ENCODE results near the gene PRKAG2. TPM values are rescaled to one million over a fixed set of nuclear protein-coding genes. Genes with fewer than 3 reads are reported as not detected.
A peak's percentile ranks its signal among the peaks of the same experiment; 100 is the strongest.
"Not testable (repeated sequence)": the region's sequence is repeated elsewhere in the genome, so short reads cannot be mapped to it uniquely, and the experiment has no call there.

PRKAG2 gene
- total and polyA plus RNA-seq, 5 donors = 162 to 298 (median 181) TPM

GRCh38 chr7:151882734-151883133, 5.8 kb upstream of the PRKAG2 start:
- H3K27me3 ChIP-seq (ENCODE audit: control insufficient read depth, insufficient read depth) = no peaks in the 10 kb centered on the region
- DNase-seq = no peak
- no peak overlapping the region for H3K4me3 ChIP-seq (ENCODE audit: low read length)
- H3K27ac ChIP-seq (ENCODE audit: low read length) = no peak overlapping the region
- no peaks in the 10 kb centered on the region for H3K9me3 ChIP-seq (ENCODE audit: control insufficient read depth, low read length)
- no peaks in the 10 kb centered on the region for H3K4me1 ChIP-seq (ENCODE audit: control insufficient read depth, insufficient read depth, low read length)
- WGBS = 93% methylated on average over 2 of the region's 2 CpGs
- intact Hi-C loops (cut with DNase I) = no loop called here
- no peak for ATAC-seq

GRCh38 chr7:151880688-151881087, 3.8 kb upstream of the PRKAG2 start:
- Histone ChIP-seq H3K27me3 (ENCODE audit: control insufficient read depth, insufficient read depth) (no peaks in the 10 kb centered on the region), H3K9me3 (ENCODE audit: control insufficient read depth, low read length) (no peaks in the 10 kb centered on the region), H3K4me1 (ENCODE audit: control insufficient read depth, insufficient read depth, low read length) (no peaks in the 10 kb centered on the region), H3K27ac (ENCODE audit: low read length) (no peak overlapping the region), H3K4me3 (ENCODE audit: low read length) (no peak overlapping the region)
- intact Hi-C loops (cut with DNase I) = no loop called here
- no peak for DNase-seq
- ATAC-seq = no peak
- 90% methylated on average over 3 of the region's 3 CpGs for WGBS

DNA sequence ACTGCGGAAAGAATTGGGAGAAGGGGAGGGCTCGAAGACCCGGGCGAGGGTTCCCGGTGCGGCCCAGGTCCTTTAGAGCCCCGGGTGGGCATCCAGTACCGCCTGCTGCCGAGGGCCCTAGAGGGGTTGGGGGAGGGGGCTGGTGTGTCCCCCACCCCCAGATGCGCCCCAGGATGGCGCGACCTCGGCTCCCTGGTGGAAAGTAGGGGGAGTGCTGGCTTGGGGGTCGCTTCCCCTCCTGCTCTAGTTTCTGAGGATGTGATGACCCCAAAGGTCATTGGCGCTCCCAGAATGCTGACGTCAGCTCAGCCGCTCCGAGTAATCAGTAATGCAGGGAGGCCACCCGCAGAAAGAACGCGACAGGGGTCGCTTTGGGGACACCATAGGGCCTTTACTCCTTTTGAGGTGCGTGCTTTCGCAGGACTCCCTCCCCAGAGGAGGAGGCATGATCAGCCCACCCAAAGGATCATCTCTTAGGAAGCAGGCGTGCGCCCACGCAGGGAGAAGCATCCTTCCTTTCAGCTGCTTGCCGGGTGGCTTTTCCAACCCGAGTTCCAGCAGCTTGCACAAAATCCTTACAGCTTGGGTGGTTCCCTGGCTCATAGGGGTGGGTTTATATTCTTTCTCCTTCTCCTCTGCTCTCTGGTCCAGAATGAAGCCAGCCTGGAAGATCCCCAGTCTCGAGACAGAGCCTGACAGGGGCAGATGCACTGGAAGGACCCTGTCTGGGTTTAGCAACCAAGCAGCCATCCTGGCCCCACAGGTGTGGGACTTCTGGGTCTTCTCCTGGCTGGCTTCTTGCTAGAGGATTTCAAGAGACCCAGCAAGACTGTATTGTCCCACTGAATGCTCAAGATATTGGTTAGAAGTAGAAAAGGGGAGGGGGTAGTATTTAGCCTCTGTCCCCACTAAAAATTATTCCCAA, 1.3 kb upstream of the PRKAG2 start:
- DNase-seq (no peak), ATAC-seq (no peak)
- H3K27me3 ChIP-seq (ENCODE audit: control insufficient read depth, insufficient read depth) = no peaks in the 10 kb centered on the region
- peaks cover 2% of the 10 kb centered on the region for H3K4me1 ChIP-seq (ENCODE audit: control insufficient read depth, insufficient read depth, low read length)
- H3K27ac ChIP-seq (ENCODE audit: low read length) = no peak overlapping the region
- H3K9me3 ChIP-seq (ENCODE audit: control insufficient read depth, low read length) = no peaks in the 10 kb centered on the region
- WGBS = 13% methylated on average over 30 of the region's 30 CpGs
- H3K4me3 ChIP-seq (ENCODE audit: low read length) = peak overlapping the region; percentile 84
- intact Hi-C loops (cut with DNase I) = loop anchor here in 2 of 4 donors (10.0 kb wide), 2 partner anchors 83 to 93 kb away; no protein-coding TSS in a partner anchor

DNA sequence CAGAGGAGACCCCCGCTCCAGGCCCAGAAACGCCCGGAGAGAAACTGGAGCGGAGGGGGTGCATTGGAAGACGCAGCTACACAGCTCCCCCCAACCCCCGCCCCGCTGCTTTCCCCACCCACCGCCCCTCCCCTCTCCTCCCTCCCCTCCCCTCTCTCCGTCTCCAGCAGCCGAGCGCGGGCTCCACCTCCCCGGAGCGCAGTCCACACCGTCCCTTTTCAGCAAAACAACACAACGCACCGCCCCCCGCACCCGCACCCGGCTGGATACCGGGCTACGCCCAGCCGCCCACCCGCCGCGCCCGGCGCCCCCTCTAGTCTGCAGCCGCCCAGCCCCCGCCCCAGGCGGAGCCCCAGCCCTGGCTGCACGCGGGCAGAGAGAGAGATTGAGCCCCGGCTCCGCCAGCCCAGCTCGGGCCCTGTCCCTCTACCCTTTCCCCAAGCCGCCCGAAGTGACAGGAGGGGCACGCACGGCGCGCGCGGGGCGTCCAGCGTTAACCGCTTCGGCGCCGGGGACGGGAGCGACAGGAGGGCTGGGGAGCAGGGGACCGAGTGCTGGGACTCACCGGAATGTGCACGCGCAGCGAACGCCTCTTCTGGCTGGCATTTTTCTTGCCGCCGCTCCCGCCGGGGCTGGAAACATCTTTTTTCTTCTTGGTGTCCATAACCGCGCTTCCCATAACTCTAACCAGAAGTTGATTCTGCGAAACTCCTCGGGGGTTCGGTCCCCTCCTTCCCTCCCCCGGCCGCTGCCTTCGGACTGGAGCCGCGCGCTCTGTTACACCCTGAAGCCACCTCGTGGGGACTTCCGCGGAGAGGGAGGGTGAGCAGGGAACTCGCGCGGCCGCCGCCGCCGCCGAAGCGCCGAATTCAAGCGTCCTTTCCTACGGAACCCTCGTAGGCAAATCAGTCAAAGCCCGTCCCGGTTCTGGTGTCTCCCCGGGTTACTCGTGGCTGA, 695 bp downstream of the PRKAG2 start:
- Histone ChIP-seq H3K9me3 (ENCODE audit: control insufficient read depth, low read length) (no peaks in the 10 kb centered on the region), H3K27ac (ENCODE audit: low read length) (peak overlapping the region; percentile 90), H3K4me3 (ENCODE audit: low read length) (peak overlapping the region; percentile 84), H3K4me1 (ENCODE audit: control insufficient read depth, insufficient read depth, low read length) (peaks cover 3% of the 10 kb centered on the region), H3K27me3 (ENCODE audit: control insufficient read depth, insufficient read depth) (no peaks in the 10 kb centered on the region)
- DNase-seq (peak; percentile 81 to 95 (median 94)), ATAC-seq (peak; percentile 84 to 87)
- under 1% methylated on average over 93 of the region's 93 CpGs for WGBS
- intact Hi-C loops (cut with DNase I) = loop anchor here in 2 of 4 donors (10.0 kb wide), 2 partner anchors 81 to 91 kb away; no protein-coding TSS in a partner anchor

- intact Hi-C loops (cut with DNase I) = loop anchor here in 2 of 4 donors (10.0 kb wide), 2 partner anchors 80 to 90 kb away; no protein-coding TSS in a partner anchor
- H3K4me1 ChIP-seq (ENCODE audit: control insufficient read depth, insufficient read depth, low read length); ATAC-seq; DNase-seq; H3K27me3 ChIP-seq (ENCODE audit: control insufficient read depth, insufficient read depth); H3K9me3 ChIP-seq (ENCODE audit: control insufficient read depth, low read length); H3K27ac ChIP-seq (ENCODE audit: low read length): not testable (repeated sequence)
- WGBS = 71% methylated on average over 4 of the region's 4 CpGs
- peak overlapping the region; percentile 84 for H3K4me3 ChIP-seq (ENCODE audit: low read length)
These were observed 2.4 kb downstream of the PRKAG2 start for GRCh38 chr7:151874479-151874878.

DNA sequence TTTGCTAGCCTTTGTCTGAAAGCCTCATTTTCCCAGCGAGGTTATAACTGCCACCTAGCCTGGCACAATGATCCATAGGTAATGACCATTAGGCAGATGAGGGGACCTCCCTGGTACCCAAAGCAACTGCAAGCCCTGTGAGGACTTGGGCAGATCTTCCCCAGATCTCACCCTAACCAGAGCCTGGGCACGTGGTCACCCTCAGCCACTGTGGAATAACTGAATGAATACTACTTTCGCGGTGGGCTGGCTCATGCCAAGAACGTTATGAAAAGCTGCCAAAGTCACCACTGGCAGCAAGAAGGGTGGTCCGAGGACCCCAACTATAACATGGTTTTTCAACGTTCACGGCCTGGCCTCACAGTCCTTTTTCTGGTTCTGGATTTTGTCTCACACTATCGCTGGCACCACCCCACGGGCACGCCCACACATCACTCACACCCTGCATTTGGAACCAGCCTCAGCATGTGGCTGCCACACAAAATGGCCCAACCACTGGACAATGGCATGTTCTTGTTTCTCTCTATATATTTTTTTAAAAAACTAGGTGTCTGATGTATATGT, 3.4 kb downstream of the PRKAG2 start:
- Histone ChIP-seq H3K4me1 (ENCODE audit: control insufficient read depth, insufficient read depth, low read length) (peaks cover 5% of the 10 kb centered on the region), H3K27me3 (ENCODE audit: control insufficient read depth, insufficient read depth) (no peaks in the 10 kb centered on the region), H3K27ac (ENCODE audit: low read length) (no peak overlapping the region), H3K4me3 (ENCODE audit: low read length) (no peak overlapping the region), H3K9me3 (ENCODE audit: control insufficient read depth, low read length) (no peaks in the 10 kb centered on the region)
- WGBS = 52% methylated on average over 11 of the region's 11 CpGs
- ATAC-seq = no peak
- intact Hi-C loops (cut with DNase I) = loop anchor here in 2 of 4 donors (10.0 kb wide), 2 partner anchors 79 to 89 kb away; no protein-coding TSS in a partner anchor
- DNase-seq = peak in 2 of 3 donors; percentile 81

DNA sequence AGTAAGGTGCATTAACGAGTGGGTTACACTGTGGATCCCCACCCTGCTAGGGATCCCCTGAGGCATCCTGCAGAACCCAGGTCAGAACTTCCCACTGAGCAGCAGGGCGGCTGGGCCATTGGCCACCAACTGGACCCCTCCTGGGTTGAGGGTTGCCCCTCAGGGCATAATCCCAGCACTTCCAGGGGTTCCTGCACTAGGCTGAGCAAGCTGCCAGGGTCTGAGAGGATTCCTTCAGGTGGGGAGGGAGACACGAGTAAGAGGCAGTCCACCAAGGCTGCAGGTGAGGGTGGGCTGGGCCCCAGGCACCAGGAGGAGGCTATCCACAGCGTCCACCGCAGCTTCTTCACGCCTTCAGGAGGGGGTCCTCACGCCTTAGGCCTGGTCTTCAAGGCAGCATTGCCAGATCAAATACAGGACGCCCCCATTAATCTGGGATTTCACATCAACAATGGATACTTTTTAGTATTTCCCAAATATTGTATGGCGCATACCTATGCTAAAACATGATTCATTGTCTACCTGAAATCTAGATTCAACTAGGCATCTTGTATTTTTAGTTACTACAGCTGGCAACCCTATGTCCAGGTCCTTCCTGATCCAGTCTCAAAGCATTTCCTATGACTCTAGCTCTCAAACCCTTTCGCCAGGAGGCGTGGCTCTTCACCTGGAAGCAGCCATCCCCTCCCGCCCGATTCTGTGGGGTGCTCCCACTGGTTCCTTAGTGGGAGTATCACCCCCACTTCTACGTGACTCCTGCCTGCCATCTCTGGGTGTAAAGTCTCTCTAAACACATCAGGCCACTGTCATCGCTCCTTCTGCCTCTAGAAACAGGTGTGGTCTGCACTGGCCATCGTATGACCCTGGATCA, 4.1 kb downstream of the PRKAG2 start:
- intact Hi-C loops (cut with DNase I) = loop anchor here in 2 of 4 donors (10.0 kb wide), 2 partner anchors 78 to 88 kb away; no protein-coding TSS in a partner anchor
- WGBS = 91% methylated on average over 16 of the region's 16 CpGs
- no peaks in the 10 kb centered on the region for H3K27me3 ChIP-seq (ENCODE audit: control insufficient read depth, insufficient read depth)
- H3K27ac ChIP-seq (ENCODE audit: low read length) = no peak overlapping the region
- no peak for ATAC-seq
- H3K4me1 ChIP-seq (ENCODE audit: control insufficient read depth, insufficient read depth, low read length) = peaks cover 8% of the 10 kb centered on the region
- peak in 1 of 3 donors; percentile 20 for DNase-seq
- H3K4me3 ChIP-seq (ENCODE audit: low read length) = no peak overlapping the region
- no peaks in the 10 kb centered on the region for H3K9me3 ChIP-seq (ENCODE audit: control insufficient read depth, low read length)

GRCh38 chr7:151871904-151872303, 5.0 kb downstream of the PRKAG2 start:
- H3K4me1 ChIP-seq (ENCODE audit: control insufficient read depth, insufficient read depth, low read length) = peaks cover 8% of the 10 kb centered on the region
- no peak for ATAC-seq
- no peaks in the 10 kb centered on the region for H3K27me3 ChIP-seq (ENCODE audit: control insufficient read depth, insufficient read depth)
- H3K4me3 ChIP-seq (ENCODE audit: low read length) = no peak overlapping the region
- intact Hi-C loops (cut with DNase I) = loop anchor here in 2 of 4 donors (10.0 kb wide), 2 partner anchors 77 to 87 kb away; no protein-coding TSS in a partner anchor
- H3K27ac ChIP-seq (ENCODE audit: low read length) = no peak overlapping the region
- H3K9me3 ChIP-seq (ENCODE audit: control insufficient read depth, low read length) = no peaks in the 10 kb centered on the region
- WGBS = 79% methylated on average over 7 of the region's 7 CpGs
- peak in 1 of 3 donors; percentile 32 for DNase-seq

GRCh38 chr7:151871189-151871735, 5.7 kb downstream of the PRKAG2 start:
- WGBS = 91% methylated on average over 13 of the region's 13 CpGs
- H3K27ac ChIP-seq (ENCODE audit: low read length) = no peak overlapping the region
- no peak for DNase-seq
- peaks cover 8% of the 10 kb centered on the region for H3K4me1 ChIP-seq (ENCODE audit: control insufficient read depth, insufficient read depth, low read length)
- no peak overlapping the region for H3K4me3 ChIP-seq (ENCODE audit: low read length)
- no peaks in the 10 kb centered on the region for H3K9me3 ChIP-seq (ENCODE audit: control insufficient read depth, low read length)
- no peaks in the 10 kb centered on the region for H3K27me3 ChIP-seq (ENCODE audit: control insufficient read depth, insufficient read depth)
- ATAC-seq = no peak
- intact Hi-C loops (cut with DNase I) = loop anchor here in 2 of 4 donors (10.0 kb wide), 2 partner anchors 76 to 86 kb away; no protein-coding TSS in a partner anchor

Data from right cardiac atrium (tissue), 5 donors.